T-cell (primary cell): Measurements from ENCODE around the gene SUSD2. TPM values are rescaled to one million over a fixed set of nuclear protein-coding genes. Genes with fewer than 3 reads are reported as not detected.

Experiments used
- ATAC-seq, 4 experiments: fragments of 200-7000 bp in 3 of 4; fragments of 150-1000 bp in 1 of 4; cut with Tn5 transposase; replicated peaks in 1 of 4; 1 replicate in 3 of 4; 2 replicates in 1 of 4; pipeline ENCODE4 v1.10.0; 2021; ENCODE audit warnings: moderate library complexity in 3 of 4, mild to moderate bottlenecking in 2 of 4, moderate number of reproducible peaks in 1 of 4
- CTCF ChIA-PET, 2 donors: fragments of 300-600 bp; sonication (Branson Sonifier 250); formaldehyde crosslinking; loops; one replicate each; lab custom pipeline; 2022; ENCODE audit warnings: antibody characterized with exemption in 2 of 2; lab: Charles Lee
- POLR2A ChIA-PET, 2 donors: fragments of 300-600 bp; sonication (Branson Sonifier 250); formaldehyde crosslinking; loops; one replicate each; lab custom pipeline; 2022; ENCODE audit warnings: antibody characterized with exemption in 2 of 2; lab: Charles Lee
- DNase-seq, 35 experiments: peaks; one replicate each; pipeline versions ENCODE4 v3.0.0 to v3.0.0-alpha.2; 2013 to 2023
- H3K27ac ChIP-seq: one replicate; pipeline ENCODE4 v1.5.1; 2013; ENCODE audit warnings: low read length
- H3K27me3 ChIP-seq, 2 experiments: replicated peaks in 1 of 2; 1 replicate in 1 of 2; 2 replicates in 1 of 2; pipeline versions ENCODE4 v1.6.1 to v1.7.0; 2013; ENCODE audit warnings: low read length in 1 of 2, mixed read lengths in 1 of 2; ENCODE audit not compliant: control insufficient read depth in 2 of 2, insufficient read depth in 2 of 2; ENCODE audit errors: extremely low read depth in 1 of 2
- H3K36me3 ChIP-seq, 2 donors: 1 replicate in 1 of 2; 2 replicates in 1 of 2; pipeline versions ENCODE4 v1.6.1 to v1.7.0; 2013; ENCODE audit warnings: low read length in 1 of 2; ENCODE audit not compliant: control insufficient read depth in 2 of 2, insufficient read depth in 1 of 2; ENCODE audit errors: extremely low read depth in 1 of 2
- H3K4me1 ChIP-seq, 2 experiments: 1 replicate in 1 of 2; 2 replicates in 1 of 2; pipeline versions ENCODE4 v1.6.1 to v1.7.0; 2013; ENCODE audit warnings: low read length in 2 of 2, mixed read lengths in 1 of 2; ENCODE audit not compliant: insufficient read depth in 2 of 2, control insufficient read depth in 1 of 2; ENCODE audit errors: extremely low read depth in 1 of 2
- H3K4me3 ChIP-seq, 2 donors: 1 replicate in 1 of 2; 2 replicates in 1 of 2; pipeline versions ENCODE4 v1.5.1 to v1.7.0; 2013; ENCODE audit warnings: mild to moderate bottlenecking in 2 of 2, low read length in 1 of 2, moderate library complexity in 1 of 2; ENCODE audit not compliant: control insufficient read depth in 1 of 2; ENCODE audit errors: extremely low read depth in 1 of 2
- H3K9me3 ChIP-seq: 2 replicates; pipeline ENCODE4 v1.7.0; 2013
- H3K27ac Mint-ChIP-seq, 2 donors: one replicate each; pipeline ENCODE4 v1.8.0; 2020 to 2021; ENCODE audit warnings: mild to moderate bottlenecking in 2 of 2, mixed read lengths in 2 of 2
- H3K27me3 Mint-ChIP-seq, 2 donors: one replicate each; pipeline ENCODE4 v1.8.0; 2021 to 2022; ENCODE audit warnings: mixed read lengths in 2 of 2
- H3K36me3 Mint-ChIP-seq: one replicate; pipeline ENCODE4 v1.8.0; 2021; ENCODE audit warnings: mixed read lengths
- H3K4me1 Mint-ChIP-seq, 3 donors: one replicate each; pipeline ENCODE4 v1.8.0; 2020 to 2022; ENCODE audit warnings: mixed read lengths in 3 of 3, mild to moderate bottlenecking in 1 of 3
- H3K4me3 Mint-ChIP-seq, 3 donors: one replicate each; pipeline ENCODE4 v1.8.0; 2020 to 2022; ENCODE audit warnings: mild to moderate bottlenecking in 3 of 3, mixed read lengths in 3 of 3, moderate library complexity in 3 of 3
- H3K9me3 Mint-ChIP-seq, 3 donors: one replicate each; pipeline ENCODE4 v1.8.0; 2020 to 2022; ENCODE audit warnings: mixed read lengths in 3 of 3
- WGBS: methylation state at CpG from one replicate; pipeline ENCODE4 v1.1.5; 2013; ENCODE audit warnings: missing lambda C conversion rate; ENCODE audit not compliant: insufficient coverage; 5-methylcytosine and 5-hydroxymethylcytosine counted together
- total RNA-seq, 35 experiments: library from RNA in 6 of 35; stranded (reverse) in 6 of 35; fragments of 120-200 nt in 1 of 35; gene quantifications; one replicate each; pipeline versions ENCODE4 v1.2.1 to v1.2.4 and lab custom pipeline; 2013 to 2026

Gene SUSD2
- total RNA-seq, 5 donors from 2014 or later (not counting 1 experiment from before 2014, with no cell fraction given): 1.3 to 2.3 (median 1.6) TPM

- Mint-ChIP-seq H3K27me3 (no peaks in the 10 kb centered on the region), H3K9me3 (no peaks in the 10 kb centered on the region), H3K36me3 (no peaks in the 10 kb centered on the region), H3K4me3 (no peak overlapping the region), H3K27ac (peak overlapping the region; percentile 84 to 99), H3K4me1 (peaks cover 82 to 88% (median 84%) of the 10 kb centered on the region in 3 donors)
- no peak for ATAC-seq
- Histone ChIP-seq H3K36me3 (peaks cover 0 to 13% of the 10 kb centered on the region in 2 donors), H3K9me3 (no peaks in the 10 kb centered on the region), H3K27me3 (no peaks in the 10 kb centered on the region), H3K4me1 (peaks cover 49 to 94% of the 10 kb centered on the region in 2 experiments), H3K27ac (peak overlapping the region; percentile 16), H3K4me3 (no peak overlapping the region)
- CTCF ChIA-PET: no interaction called here
- WGBS: 100% methylated on average over 1 of the region's 5 CpGs
- DNase-seq: no peak
- POLR2A ChIA-PET: interaction anchor here in 1 of 2 donors (0.6 kb wide), 1 partner anchor 32 kb away, joined by 3 read pairs; no protein-coding TSS in a partner anchor
These were observed 32.8 kb upstream of the SUSD2 start for GRCh38 chr22:24148266-24149197.

DNA sequence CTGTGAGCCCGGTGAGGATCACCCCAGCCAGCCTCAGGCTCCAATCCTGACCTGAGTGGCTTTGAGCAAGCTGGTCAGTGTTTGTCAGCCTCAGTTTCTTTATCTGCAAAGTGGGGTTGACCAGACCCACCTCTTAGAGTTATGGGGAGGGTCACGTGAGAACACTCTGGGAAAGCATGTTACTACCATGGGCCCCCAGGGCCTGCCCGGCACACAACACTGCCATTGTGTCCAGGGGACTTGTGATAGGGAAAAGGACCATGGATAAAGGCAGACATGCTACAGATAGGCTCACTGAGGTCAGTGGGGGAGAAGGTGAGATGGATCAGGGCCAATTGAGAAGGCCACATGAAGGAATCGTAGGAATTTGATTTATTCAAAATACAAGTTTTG is 32.1 kb upstream of the SUSD2 start:
- Histone ChIP-seq H3K27me3 (no peaks in the 10 kb centered on the region), H3K36me3 (peaks cover 0 to 8% of the 10 kb centered on the region in 2 donors), H3K4me3 (no peak overlapping the region), H3K27ac (no peak overlapping the region), H3K4me1 (peaks cover 53 to 94% of the 10 kb centered on the region in 2 experiments), H3K9me3 (no peaks in the 10 kb centered on the region)
- ChIA-PET CTCF (no interaction called here), POLR2A (no interaction called here)
- Mint-ChIP-seq H3K27ac (peak overlapping the region; percentile 84 to 99), H3K9me3 (no peaks in the 10 kb centered on the region), H3K27me3 (no peaks in the 10 kb centered on the region), H3K4me1 (peaks cover 82 to 88% (median 84%) of the 10 kb centered on the region in 3 donors), H3K4me3 (no peak overlapping the region), H3K36me3 (no peaks in the 10 kb centered on the region)
- 90% methylated on average over 3 of the region's 4 CpGs for WGBS
- DNase-seq (no peak), ATAC-seq (no peak)

DNA sequence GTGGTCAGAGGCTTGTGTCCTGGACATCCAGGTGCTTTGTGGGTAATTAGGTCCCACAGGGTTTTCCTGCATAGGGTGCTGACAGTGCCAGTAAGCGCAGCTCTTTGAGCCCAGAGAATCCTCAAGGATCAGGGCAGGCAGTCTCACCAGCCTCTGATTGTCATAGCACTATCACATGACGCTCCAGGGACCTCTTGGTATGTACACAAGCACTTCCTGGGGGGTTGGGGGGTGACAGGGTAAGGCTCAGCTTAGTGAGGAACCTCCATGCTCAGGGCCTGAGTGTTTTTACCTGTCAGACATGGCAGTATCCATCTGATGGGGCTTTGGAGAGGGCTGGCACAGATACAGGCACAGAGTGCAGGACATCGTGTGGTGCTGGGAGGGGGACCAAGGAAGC is 27.9 kb upstream of the SUSD2 start:
- Histone ChIP-seq H3K27ac (peak overlapping the region; percentile 87), H3K4me1 (peaks cover 48 to 87% of the 10 kb centered on the region in 2 experiments), H3K27me3 (no peaks in the 10 kb centered on the region), H3K9me3 (no peaks in the 10 kb centered on the region), H3K4me3 (peak overlapping the region in 1 of 2 donors; percentile 40), H3K36me3 (peaks cover 0 to 9% of the 10 kb centered on the region in 2 donors)
- H3K27me3 Mint-ChIP-seq: no peaks in the 10 kb centered on the region
- peak; percentile 38 to 56 (median 52) for ATAC-seq
- H3K27ac Mint-ChIP-seq: peak overlapping the region; percentile 99
- peak overlapping the region; percentile 42 to 89 (median 76) for H3K4me3 Mint-ChIP-seq
- H3K4me1 Mint-ChIP-seq: peaks cover 75 to 80% (median 80%) of the 10 kb centered on the region in 3 donors
- POLR2A ChIA-PET: interaction anchor here in 1 of 2 donors (0.6 kb wide), 1 partner anchor 132 kb away, joined by 3 read pairs; no protein-coding TSS in a partner anchor
- no peaks in the 10 kb centered on the region for H3K9me3 Mint-ChIP-seq
- peak; percentile 30 to 75 (median 60) for DNase-seq
- 0% methylated on average over 1 of the region's 3 CpGs for WGBS
- H3K36me3 Mint-ChIP-seq: no peaks in the 10 kb centered on the region
- CTCF ChIA-PET: interaction anchor here (0.9 kb wide), 2 partner anchors 17 to 44 kb away, joined by 3 read pairs; no protein-coding TSS in a partner anchor

GRCh38 chr22:24153959-24154358 is 27.3 kb upstream of the SUSD2 start:
- Histone ChIP-seq H3K27me3 (no peaks in the 10 kb centered on the region), H3K9me3 (no peaks in the 10 kb centered on the region), H3K27ac (peak overlapping the region; percentile 87), H3K36me3 (peaks cover 0 to 13% of the 10 kb centered on the region in 2 donors), H3K4me3 (peak overlapping the region in 1 of 2 donors; percentile 40), H3K4me1 (peaks cover 48 to 88% of the 10 kb centered on the region in 2 experiments)
- ATAC-seq (peak in 2 of 4 experiments; percentile 8 to 17), DNase-seq (peak in 1 of 35 experiments; percentile 46)
- ChIA-PET POLR2A (interaction anchor here in 1 of 2 donors (0.6 kb wide), 1 partner anchor 403 kb away, joined by 4 read pairs; the partner anchor contains the start of gene ZNF70), CTCF (interaction anchor here in 1 of 2 donors (0.9 kb wide), 2 partner anchors 18 to 46 kb away, joined by 3 to 6 read pairs; no protein-coding TSS in a partner anchor)
- Mint-ChIP-seq H3K27ac (peak overlapping the region; percentile 99), H3K4me1 (peaks cover 79 to 84% (median 82%) of the 10 kb centered on the region in 3 donors), H3K9me3 (no peaks in the 10 kb centered on the region), H3K4me3 (peak overlapping the region; percentile 76 to 89 (median 79)), H3K27me3 (no peaks in the 10 kb centered on the region), H3K36me3 (no peaks in the 10 kb centered on the region)
- WGBS: 21% methylated on average over 4 of the region's 7 CpGs

DNA sequence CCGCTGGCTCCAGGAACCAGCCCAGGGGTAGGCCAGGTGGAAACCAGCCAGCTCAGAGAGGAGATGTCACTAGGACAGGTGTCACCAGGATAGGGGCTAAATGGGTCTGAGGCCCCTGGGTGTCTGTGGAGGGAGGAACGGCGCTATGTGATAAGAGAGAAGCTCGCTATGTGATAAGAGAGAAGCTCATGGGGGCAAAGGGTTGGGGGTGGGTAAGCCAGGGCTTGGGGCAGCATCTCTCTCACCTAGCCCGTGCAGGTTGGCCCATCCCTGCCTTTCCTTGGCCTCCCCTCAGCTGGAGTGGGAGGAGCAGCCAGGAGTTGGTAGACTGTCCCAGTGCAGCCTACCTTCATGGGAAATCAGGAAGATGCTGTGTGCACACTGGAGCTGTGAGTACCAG is 26.5 kb upstream of the SUSD2 start:
- WGBS: 96% methylated on average over 3 of the region's 5 CpGs
- peak overlapping the region; percentile 87 for H3K27ac ChIP-seq
- H3K36me3 ChIP-seq: peaks cover 0 to 20% of the 10 kb centered on the region in 2 donors
- CTCF ChIA-PET: interaction anchor here (0.6 to 0.9 kb wide), 4 partner anchors 11 to 148 kb away, joined by 4 to 9 read pairs (median 7); no protein-coding TSS in a partner anchor
- ATAC-seq: no peak
- Mint-ChIP-seq H3K4me3 (peak overlapping the region; percentile 76 to 89 (median 79)), H3K36me3 (no peaks in the 10 kb centered on the region), H3K9me3 (no peaks in the 10 kb centered on the region), H3K27ac (peak overlapping the region; percentile 99), H3K27me3 (no peaks in the 10 kb centered on the region), H3K4me1 (peaks cover 78 to 84% (median 84%) of the 10 kb centered on the region in 3 donors)
- no peaks in the 10 kb centered on the region for H3K9me3 ChIP-seq
- POLR2A ChIA-PET: no interaction called here
- no peaks in the 10 kb centered on the region for H3K27me3 ChIP-seq
- no peak for DNase-seq
- H3K4me1 ChIP-seq: peaks cover 42 to 88% of the 10 kb centered on the region in 2 experiments
- peak overlapping the region in 1 of 2 donors; percentile 25 for H3K4me3 ChIP-seq

- Histone ChIP-seq H3K27ac (peak overlapping the region; percentile 87), H3K4me1 (peaks cover 42 to 90% of the 10 kb centered on the region in 2 experiments), H3K4me3 (peak overlapping the region; percentile 25 to 97), H3K27me3 (no peaks in the 10 kb centered on the region), H3K36me3 (peaks cover 0 to 27% of the 10 kb centered on the region in 2 donors), H3K9me3 (no peaks in the 10 kb centered on the region)
- peak overlapping the region; percentile 99 for H3K27ac Mint-ChIP-seq
- CTCF ChIA-PET: interaction anchor here (0.5 to 2.1 kb wide), 7 partner anchors 12 to 22 kb away, joined by 3 to 12 read pairs (median 5); no protein-coding TSS in a partner anchor
- under 1% methylated on average over 40 of the region's 41 CpGs for WGBS
- no peaks in the 10 kb centered on the region for H3K27me3 Mint-ChIP-seq
- H3K36me3 Mint-ChIP-seq: no peaks in the 10 kb centered on the region
- ATAC-seq: peak; percentile 41 to 46 (median 44)
- H3K9me3 Mint-ChIP-seq: no peaks in the 10 kb centered on the region
- peak overlapping the region; percentile 76 to 89 (median 79) for H3K4me3 Mint-ChIP-seq
- H3K4me1 Mint-ChIP-seq: peaks cover 81 to 90% (median 81%) of the 10 kb centered on the region in 3 donors
- POLR2A ChIA-PET: no interaction called here
- peak in 24 of 35 experiments; percentile 7 to 56 (median 32) for DNase-seq
These were observed 25.6 kb upstream of the SUSD2 start for GRCh38 chr22:24155627-24156140.
